ENCODE measurements around the gene MAP3K8. TPM values are rescaled to one million over a fixed set of nuclear protein-coding genes. Genes with fewer than 3 reads are reported as not detected.
"Not testable (repeated sequence)": the region's sequence is repeated elsewhere in the genome, so short reads cannot be mapped to it uniquely, and the experiment has no call there.

The MAP3K8 gene
- total RNA-seq, 2 donors from 2014 or later: 27.0 to 41.1 TPM

- Mint-ChIP-seq H3K9me3 (no peaks in the 10 kb centered on the region), H3K27ac (no peak overlapping the region)
Measured at GRCh38 chr10:30462513-30462912, 28.5 kb downstream of the MAP3K8 start.

GRCh38 chr10:30463944-30464451 lies 30.0 kb downstream of the MAP3K8 start:
- Mint-ChIP-seq H3K27me3 (ENCODE audit: low read depth) (no peaks in the 10 kb centered on the region), H3K9me3 (no peaks in the 10 kb centered on the region), H3K36me3 (ENCODE audit: insufficient read depth in 2 of 2) (peaks cover 9 to 15% of the 10 kb centered on the region in 2 donors), H3K27ac (no peak overlapping the region), H3K4me1 (ENCODE audit: low read depth) (peaks cover 22% of the 10 kb centered on the region), H3K4me3 (no peak overlapping the region)
- ATAC-seq (replicated peaks in 1 of 2): peak in 1 of 2 donors; percentile 38
- no peak for DNase-seq

More at GRCh38 chr10:30462513-30462912, 28.5 kb downstream of the MAP3K8 start:
- H3K4me3 Mint-ChIP-seq: no peak overlapping the region
- H3K36me3 Mint-ChIP-seq (ENCODE audit: insufficient read depth in 2 of 2): peaks cover 12 to 19% of the 10 kb centered on the region in 2 donors
- no peak for DNase-seq
- peaks cover 16% of the 10 kb centered on the region for H3K4me1 Mint-ChIP-seq (ENCODE audit: low read depth)
- ATAC-seq (replicated peaks in 1 of 2): no peak
- no peaks in the 10 kb centered on the region for H3K27me3 Mint-ChIP-seq (ENCODE audit: low read depth)

- Mint-ChIP-seq H3K4me3 (no peak overlapping the region), H3K9me3 (no peaks in the 10 kb centered on the region), H3K4me1 (ENCODE audit: low read depth) (peaks cover 22% of the 10 kb centered on the region), H3K27me3 (ENCODE audit: low read depth) (no peaks in the 10 kb centered on the region), H3K36me3 (ENCODE audit: insufficient read depth in 2 of 2) (peaks cover 8 to 15% of the 10 kb centered on the region in 2 donors), H3K27ac (no peak overlapping the region)
- ATAC-seq (replicated peaks in 1 of 2): no peak
- no peak for DNase-seq
Measured at GRCh38 chr10:30464675-30465074, 30.7 kb downstream of the MAP3K8 start.

DNA sequence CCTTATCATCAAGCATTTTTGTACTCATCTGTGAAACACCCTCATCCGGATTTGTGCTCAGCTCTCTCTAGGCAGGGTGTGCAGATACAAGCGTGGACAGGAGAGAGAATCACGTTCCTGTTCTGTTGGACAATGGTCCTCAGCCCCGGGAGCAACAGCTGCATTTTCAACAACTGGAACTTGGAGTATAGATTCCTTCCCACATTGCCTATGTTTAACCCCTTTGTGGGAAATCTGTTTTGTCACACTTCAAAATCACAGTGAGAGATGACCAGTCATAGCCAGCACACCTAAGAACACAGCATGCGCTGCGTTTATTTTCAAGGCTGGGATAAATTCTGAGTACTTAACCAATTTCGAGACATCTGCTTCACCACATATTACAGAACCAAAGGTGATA lies 32.5 kb downstream of the MAP3K8 start:
- H3K4me1 Mint-ChIP-seq (ENCODE audit: low read depth): peaks cover 22% of the 10 kb centered on the region
- H3K9me3 Mint-ChIP-seq: no peaks in the 10 kb centered on the region
- peaks cover 0 to 2% of the 10 kb centered on the region in 2 donors for H3K36me3 Mint-ChIP-seq (ENCODE audit: insufficient read depth in 2 of 2)
- no peak overlapping the region for H3K27ac Mint-ChIP-seq
- no peak for ATAC-seq (replicated peaks in 1 of 2)
- DNase-seq: no peak
- H3K4me3 Mint-ChIP-seq: no peak overlapping the region
- no peaks in the 10 kb centered on the region for H3K27me3 Mint-ChIP-seq (ENCODE audit: low read depth)

GRCh38 chr10:30467651-30468338 lies 33.8 kb downstream of the MAP3K8 start:
- ATAC-seq (replicated peaks in 1 of 2) (no peak), DNase-seq (no peak)
- no peaks in the 10 kb centered on the region for H3K27me3 Mint-ChIP-seq (ENCODE audit: low read depth)
- H3K36me3 Mint-ChIP-seq (ENCODE audit: insufficient read depth in 2 of 2): no peaks in the 10 kb centered on the region
- peaks cover 22% of the 10 kb centered on the region for H3K4me1 Mint-ChIP-seq (ENCODE audit: low read depth)
- H3K27ac Mint-ChIP-seq: no peak overlapping the region
- no peaks in the 10 kb centered on the region for H3K9me3 Mint-ChIP-seq
- no peak overlapping the region for H3K4me3 Mint-ChIP-seq

GRCh38 chr10:30472414-30473155 lies 38.6 kb downstream of the MAP3K8 start:
- no peak for DNase-seq
- no peak for ATAC-seq (replicated peaks in 1 of 2)
- H3K9me3 Mint-ChIP-seq: no peaks in the 10 kb centered on the region
- H3K27ac Mint-ChIP-seq: no peak overlapping the region
- no peaks in the 10 kb centered on the region for H3K36me3 Mint-ChIP-seq (ENCODE audit: insufficient read depth in 2 of 2)
- H3K4me3 Mint-ChIP-seq: no peak overlapping the region
- H3K27me3 Mint-ChIP-seq (ENCODE audit: low read depth): no peaks in the 10 kb centered on the region
- peaks cover 6% of the 10 kb centered on the region for H3K4me1 Mint-ChIP-seq (ENCODE audit: low read depth)

- DNase-seq; ATAC-seq (replicated peaks in 1 of 2); H3K27ac Mint-ChIP-seq; H3K9me3 Mint-ChIP-seq; H3K27me3 Mint-ChIP-seq (ENCODE audit: low read depth); H3K4me3 Mint-ChIP-seq; H3K4me1 Mint-ChIP-seq (ENCODE audit: low read depth); H3K36me3 Mint-ChIP-seq (ENCODE audit: insufficient read depth in 2 of 2): not testable (repeated sequence)
Measured at GRCh38 chr10:30475515-30475914, 41.5 kb downstream of the MAP3K8 start.

- Mint-ChIP-seq H3K4me3 (no peak overlapping the region), H3K9me3 (peaks cover 0 to under 1% of the 10 kb centered on the region in 2 donors), H3K36me3 (ENCODE audit: insufficient read depth in 2 of 2) (peaks cover 2 to 4% of the 10 kb centered on the region in 2 donors), H3K27me3 (ENCODE audit: low read depth) (no peaks in the 10 kb centered on the region), H3K4me1 (ENCODE audit: low read depth) (no peaks in the 10 kb centered on the region), H3K27ac (peak overlapping the region; percentile 34)
- DNase-seq (no peak), ATAC-seq (replicated peaks in 1 of 2) (no peak)
Measured at GRCh38 chr10:30476511-30477155, 42.6 kb downstream of the MAP3K8 start.

GRCh38 chr10:30479513-30479912 lies 45.5 kb downstream of the MAP3K8 start:
- H3K9me3 Mint-ChIP-seq; H3K27me3 Mint-ChIP-seq (ENCODE audit: low read depth); H3K4me3 Mint-ChIP-seq; ATAC-seq (replicated peaks in 1 of 2); H3K27ac Mint-ChIP-seq; H3K36me3 Mint-ChIP-seq (ENCODE audit: insufficient read depth in 2 of 2); H3K4me1 Mint-ChIP-seq (ENCODE audit: low read depth); DNase-seq: not testable (repeated sequence)

DNA sequence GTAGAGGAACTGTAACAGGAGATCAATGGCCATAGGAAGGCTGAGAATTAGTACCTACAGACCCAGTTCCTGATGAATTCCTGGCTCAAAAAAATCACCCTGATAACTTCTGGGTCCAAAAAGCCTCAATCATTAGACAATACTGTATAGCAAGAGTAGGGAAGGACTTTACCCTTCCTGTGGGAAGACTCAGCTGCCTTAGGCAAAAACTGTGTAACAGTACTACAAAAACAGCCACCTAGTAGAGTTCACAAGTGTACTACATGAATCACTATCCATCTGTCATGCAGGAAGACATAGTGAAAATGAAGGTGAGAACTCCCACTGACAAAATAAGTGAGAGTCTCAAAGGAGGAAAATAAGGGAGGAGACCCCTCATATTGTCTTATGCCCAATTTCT lies 47.6 kb downstream of the MAP3K8 start:
- no peak for ATAC-seq (replicated peaks in 1 of 2)
- no peaks in the 10 kb centered on the region for H3K4me1 Mint-ChIP-seq (ENCODE audit: low read depth)
- H3K27me3 Mint-ChIP-seq (ENCODE audit: low read depth): no peaks in the 10 kb centered on the region
- H3K9me3 Mint-ChIP-seq: peaks cover 1 to 2% of the 10 kb centered on the region in 2 donors
- H3K36me3 Mint-ChIP-seq (ENCODE audit: insufficient read depth in 2 of 2): peaks cover 3 to 7% of the 10 kb centered on the region in 2 donors
- H3K27ac Mint-ChIP-seq: no peak overlapping the region
- DNase-seq: no peak
- no peak overlapping the region for H3K4me3 Mint-ChIP-seq

DNA sequence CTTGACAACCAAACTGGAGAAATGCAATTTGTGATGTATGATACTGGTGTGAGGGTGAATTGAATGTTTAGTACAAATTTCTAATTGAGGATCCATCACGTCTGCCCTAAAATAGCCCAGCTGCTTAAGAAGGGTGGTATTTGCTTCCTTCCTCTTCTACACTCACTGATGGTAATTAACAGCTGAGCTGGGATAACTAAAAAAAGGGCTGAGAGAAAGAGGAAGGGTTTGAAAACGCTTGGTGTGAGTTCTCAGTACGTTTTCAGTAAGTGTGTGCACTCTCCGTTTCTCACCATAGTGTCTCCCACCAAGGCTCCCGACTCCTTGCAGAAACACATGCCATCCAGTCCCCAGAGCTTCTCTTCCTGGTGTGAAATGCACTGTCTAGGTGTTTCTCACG lies 54.3 kb downstream of the MAP3K8 start:
- ATAC-seq (replicated peaks in 1 of 2) (no peak), DNase-seq (no peak)
- Mint-ChIP-seq H3K4me3 (no peak overlapping the region), H3K9me3 (no peaks in the 10 kb centered on the region), H3K27me3 (ENCODE audit: low read depth) (peaks cover 6% of the 10 kb centered on the region), H3K4me1 (ENCODE audit: low read depth) (peaks cover 27% of the 10 kb centered on the region), H3K36me3 (ENCODE audit: insufficient read depth in 2 of 2) (no peaks in the 10 kb centered on the region), H3K27ac (no peak overlapping the region)

- Mint-ChIP-seq H3K27me3 (ENCODE audit: low read depth) (peaks cover 6% of the 10 kb centered on the region), H3K27ac (no peak overlapping the region), H3K4me3 (no peak overlapping the region), H3K36me3 (ENCODE audit: insufficient read depth in 2 of 2) (no peaks in the 10 kb centered on the region), H3K9me3 (no peaks in the 10 kb centered on the region), H3K4me1 (ENCODE audit: low read depth) (peaks cover 38% of the 10 kb centered on the region)
- ATAC-seq (replicated peaks in 1 of 2) (no peak), DNase-seq (no peak)
Measured at GRCh38 chr10:30489346-30489745, 55.4 kb downstream of the MAP3K8 start.
